GM12878 (cell line): ENCODE data around the gene RNASE7.

Experiments used
- POLR2A ChIP-seq: IDR thresholded peaks from 2 replicates; pipeline ENCODE4 v1.6.1; 2011; ENCODE audit warnings: low read depth, mild to moderate bottlenecking, low read length
- RAD21 ChIP-seq: IDR thresholded peaks from 2 replicates; pipeline ENCODE4 v1.6.1; 2011; ENCODE audit warnings: mild to moderate bottlenecking, low read depth, low read length, moderate library complexity; ENCODE audit not compliant: insufficient read depth
- TF ChIP-seq, protein P1 (sequence below), 3 experiments: IDR thresholded peaks in 2 of 3; conservative IDR thresholded peaks in 1 of 3; 2 replicates each; pipeline ENCODE4 v1.5.1; 2011; ENCODE audit warnings: low read depth in 3 of 3, low read length in 3 of 3, mild to moderate bottlenecking in 3 of 3, control low read depth in 2 of 3, moderate library complexity in 2 of 3, inconsistent platforms in 1 of 3, mixed read lengths in 1 of 3; ENCODE audit not compliant: control insufficient read depth in 2 of 3, insufficient read depth in 1 of 3; ENCODE audit errors: extremely low read depth in 1 of 3

DNA sequence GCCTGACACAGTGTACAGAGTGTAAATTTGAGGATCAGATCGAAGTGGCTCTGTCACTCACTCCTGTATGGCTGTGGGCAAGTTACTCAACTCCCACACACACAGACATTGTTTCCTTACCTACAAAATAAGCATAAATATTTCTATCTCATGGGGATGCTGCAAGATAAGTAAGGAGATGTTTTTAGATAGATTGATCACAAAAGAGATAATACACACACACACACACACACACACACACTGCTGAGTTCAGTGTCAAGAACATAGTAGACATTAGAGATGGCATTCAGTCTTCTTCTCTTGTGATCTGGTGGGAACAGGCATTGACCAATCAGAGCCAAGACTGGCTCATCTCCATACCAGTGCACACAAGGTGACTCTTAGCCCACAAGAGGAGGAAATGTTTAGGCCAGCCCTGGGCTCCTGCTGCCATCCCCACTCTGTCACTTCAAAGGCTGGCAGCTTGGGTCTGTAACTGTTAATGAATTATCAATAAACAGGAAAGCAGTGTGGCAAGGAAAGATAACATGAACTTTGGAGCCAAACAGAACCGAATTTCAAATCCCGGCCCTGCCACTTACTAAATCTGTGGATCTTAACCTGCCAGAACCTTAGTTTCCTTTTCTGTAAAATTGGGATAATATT, 12.1 kb downstream of the RNASE7 start:
- TF ChIP-seq, protein P1, sequence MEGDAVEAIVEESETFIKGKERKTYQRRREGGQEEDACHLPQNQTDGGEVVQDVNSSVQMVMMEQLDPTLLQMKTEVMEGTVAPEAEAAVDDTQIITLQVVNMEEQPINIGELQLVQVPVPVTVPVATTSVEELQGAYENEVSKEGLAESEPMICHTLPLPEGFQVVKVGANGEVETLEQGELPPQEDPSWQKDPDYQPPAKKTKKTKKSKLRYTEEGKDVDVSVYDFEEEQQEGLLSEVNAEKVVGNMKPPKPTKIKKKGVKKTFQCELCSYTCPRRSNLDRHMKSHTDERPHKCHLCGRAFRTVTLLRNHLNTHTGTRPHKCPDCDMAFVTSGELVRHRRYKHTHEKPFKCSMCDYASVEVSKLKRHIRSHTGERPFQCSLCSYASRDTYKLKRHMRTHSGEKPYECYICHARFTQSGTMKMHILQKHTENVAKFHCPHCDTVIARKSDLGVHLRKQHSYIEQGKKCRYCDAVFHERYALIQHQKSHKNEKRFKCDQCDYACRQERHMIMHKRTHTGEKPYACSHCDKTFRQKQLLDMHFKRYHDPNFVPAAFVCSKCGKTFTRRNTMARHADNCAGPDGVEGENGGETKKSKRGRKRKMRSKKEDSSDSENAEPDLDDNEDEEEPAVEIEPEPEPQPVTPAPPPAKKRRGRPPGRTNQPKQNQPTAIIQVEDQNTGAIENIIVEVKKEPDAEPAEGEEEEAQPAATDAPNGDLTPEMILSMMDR (IDR thresholded peaks at IDR 0.05 in 2 of 3, conservative IDR thresholded peaks at IDR 0.05 in 1 of 3; ENCODE audit: control insufficient read depth in 2 of 3, extremely low read depth in 1 of 3, insufficient read depth in 1 of 3, low read depth in 3 of 3, low read length in 3 of 3) = no peak
- TF ChIP-seq POLR2A = no peak
- no peak for TF ChIP-seq RAD21
